GM03348 (cell line): ENCODE results near the gene EHD4.

Experiments used
- DNase-seq: peaks from one replicate; pipeline ENCODE4 v3.0.0; 2012; ENCODE audit warnings: low spot score

Gene EHD4

DNA sequence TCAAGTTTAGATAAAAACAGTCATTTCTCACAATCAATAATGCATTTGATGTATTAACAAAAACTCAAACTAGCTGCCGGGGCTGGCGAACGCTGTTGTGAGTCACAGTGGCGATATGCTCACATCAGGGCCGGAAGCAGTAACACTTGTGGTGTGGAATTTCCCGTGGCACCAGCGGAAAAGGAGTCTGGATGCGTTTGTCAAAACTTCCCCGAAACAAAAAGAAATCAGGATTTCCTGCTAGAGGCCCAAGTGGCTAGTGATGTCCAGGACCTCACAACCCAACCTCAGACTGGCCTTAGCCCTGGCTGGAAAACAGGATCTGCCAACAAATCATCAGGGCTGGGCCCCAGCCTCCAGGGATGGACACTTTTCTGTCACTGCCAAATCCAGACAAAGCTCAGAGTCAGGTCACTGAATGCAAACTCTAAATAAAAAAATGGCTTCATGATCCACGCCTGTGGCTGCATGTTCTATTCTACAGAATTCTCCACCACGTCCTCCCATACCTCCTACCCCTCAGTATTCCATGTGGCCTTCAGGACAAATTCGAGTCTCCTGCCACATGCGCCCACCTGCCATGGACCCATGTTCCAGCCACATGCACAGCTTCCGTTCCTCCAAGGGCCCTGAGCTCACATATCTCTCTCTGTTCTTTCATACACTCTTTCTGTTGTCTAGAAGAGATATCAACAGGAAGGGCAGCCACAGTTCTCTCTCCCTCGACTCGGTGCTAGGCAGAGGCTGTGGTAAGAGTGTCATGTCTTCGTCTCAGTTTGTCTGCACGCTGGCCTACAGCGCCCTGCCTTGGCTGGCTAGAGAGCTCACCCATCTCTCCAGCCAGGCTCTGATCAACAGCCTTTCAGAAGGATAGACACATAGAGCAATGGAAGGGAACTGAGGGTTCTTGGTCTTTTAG lies 35.4 kb downstream of the EHD4 start:
- no peak for DNase-seq

DNA sequence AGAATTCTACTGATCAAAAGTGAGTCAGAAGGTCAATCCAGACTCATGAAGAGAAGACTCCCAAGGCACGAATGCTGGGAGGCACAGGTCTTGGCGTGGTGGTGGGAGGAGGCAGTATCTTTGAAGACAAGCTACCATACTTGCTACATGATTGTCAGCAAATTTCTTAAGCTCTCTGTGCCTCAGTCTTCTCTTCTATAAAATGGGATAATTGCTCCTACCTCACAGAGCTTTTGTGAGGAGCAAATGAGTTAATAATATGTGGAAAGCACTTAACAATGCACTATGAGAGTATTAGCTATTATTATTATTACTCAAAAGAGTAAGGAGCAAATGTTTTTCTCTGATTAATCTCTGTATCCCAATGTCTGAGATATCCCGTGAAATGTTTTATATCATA lies 36.2 kb downstream of the EHD4 start:
- no peak for DNase-seq

DNA sequence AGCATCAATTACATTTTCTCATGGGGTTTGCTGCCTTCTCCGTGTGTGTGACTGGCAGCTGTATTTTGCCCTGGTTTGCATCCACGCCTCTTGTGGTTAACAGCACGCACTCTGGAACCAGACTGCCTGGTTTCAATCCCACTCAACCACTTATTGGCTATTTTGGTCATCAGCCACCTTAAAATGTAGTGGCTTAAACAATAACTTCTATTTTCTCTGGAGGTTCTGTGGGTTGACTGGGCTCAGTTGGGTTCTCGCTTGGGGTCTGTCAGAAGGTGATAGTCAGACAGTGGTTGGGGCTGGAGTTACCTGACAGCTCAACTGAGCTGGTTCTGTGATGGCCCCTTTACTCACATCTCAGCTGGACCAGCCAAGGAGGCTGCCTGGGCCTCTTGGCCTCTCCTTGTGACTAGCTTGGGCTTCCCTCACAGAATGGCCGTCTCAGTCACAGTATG lies 36.8 kb downstream of the EHD4 start:
- no peak for DNase-seq

DNA sequence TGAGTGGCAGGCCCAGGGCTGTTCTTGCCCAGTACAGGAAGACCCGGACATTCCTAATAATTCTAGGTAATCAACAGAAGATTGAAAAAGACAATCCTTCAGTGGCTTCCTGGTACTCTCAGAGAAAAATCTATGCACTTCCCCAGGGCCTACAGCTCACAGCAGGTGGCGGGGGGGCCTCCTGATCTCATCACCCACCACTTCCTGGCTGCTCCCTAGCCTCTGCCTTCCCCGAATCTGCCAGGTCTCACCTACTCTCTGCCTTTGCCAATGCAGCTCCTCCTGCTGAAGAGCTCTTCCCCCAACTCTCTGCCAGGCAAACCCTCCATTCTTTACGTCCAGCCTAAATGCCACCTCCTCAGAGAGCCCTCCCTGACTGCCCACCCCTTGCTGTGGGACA lies 37.5 kb downstream of the EHD4 start:
- no peak for DNase-seq

DNA sequence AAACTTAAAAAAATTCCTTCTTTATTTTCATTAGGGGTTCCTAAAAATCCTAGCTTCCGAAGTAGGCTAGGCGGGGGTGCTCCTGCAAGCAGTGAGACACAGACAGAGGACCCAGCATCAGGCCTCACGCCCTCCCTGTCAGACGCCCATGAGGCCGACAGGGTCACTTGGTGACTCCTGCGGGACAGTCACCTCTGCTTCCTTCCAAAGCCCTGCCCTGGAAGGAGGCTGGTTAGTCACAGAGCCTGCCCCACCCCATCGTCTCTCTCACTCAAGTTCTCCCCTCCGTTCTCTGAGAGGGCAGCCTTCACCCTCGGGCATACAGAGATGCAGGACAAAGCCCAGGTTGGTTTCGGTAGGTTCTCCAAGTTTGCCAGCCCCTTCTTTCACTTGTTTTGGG lies 38.6 kb downstream of the EHD4 start:
- DNase-seq: no peak

DNA sequence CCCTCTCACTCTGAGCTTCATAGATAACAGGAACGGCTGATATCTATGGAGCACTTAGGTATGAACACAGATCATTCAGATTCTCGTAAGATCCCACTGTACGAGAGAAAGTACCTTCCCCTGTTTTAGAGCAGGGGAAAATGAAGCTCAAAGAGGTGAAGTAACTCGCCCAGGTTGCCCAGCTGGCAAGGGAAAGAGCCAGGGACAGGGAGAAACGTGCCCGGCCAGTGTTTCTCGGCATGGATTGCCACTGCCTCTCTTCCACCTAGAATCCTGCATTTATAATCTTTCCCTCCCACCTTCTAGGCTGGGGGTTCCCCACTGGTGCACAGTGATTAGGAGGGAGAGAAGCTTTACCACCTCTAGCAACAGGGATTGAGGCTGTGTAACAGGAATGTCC lies 39.0 kb downstream of the EHD4 start:
- no peak for DNase-seq

DNA sequence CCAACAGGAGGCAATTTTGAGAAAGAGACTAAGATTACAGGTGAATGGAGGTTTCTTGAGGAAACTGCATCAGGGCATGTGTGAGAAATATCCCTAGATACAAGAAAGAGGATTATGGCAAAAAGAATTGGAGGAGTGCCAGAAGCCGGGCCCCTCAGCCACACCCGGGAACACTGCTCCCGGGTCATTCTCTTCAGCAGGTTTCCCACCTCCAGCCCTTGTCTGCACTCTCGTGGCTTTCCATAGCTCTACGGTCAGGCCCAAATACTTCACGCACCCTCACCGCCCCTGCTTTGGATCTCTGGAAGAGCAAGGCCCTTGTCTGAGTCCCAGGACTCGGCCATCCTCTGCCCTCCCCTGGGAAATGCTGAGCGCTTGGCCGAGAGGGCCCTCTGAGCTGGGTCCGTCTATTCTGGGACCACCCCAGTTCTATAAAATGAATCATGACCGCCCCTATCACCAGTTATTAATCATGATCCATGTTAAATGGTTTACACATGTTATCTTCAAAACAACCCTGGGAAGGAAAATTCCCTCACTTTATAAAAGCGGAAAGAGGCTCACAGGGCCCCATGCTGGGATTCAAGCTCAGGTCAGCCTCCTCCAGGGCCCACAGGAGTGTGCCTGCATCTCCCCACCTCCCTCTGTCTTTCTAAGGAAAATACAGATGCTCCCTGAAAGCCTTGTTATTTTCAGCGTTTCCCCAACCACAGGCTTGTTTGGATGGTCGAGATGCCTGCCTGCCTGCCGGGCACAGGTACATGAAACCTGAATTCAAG lies 39.7 kb downstream of the EHD4 start:
- DNase-seq: no peak

DNA sequence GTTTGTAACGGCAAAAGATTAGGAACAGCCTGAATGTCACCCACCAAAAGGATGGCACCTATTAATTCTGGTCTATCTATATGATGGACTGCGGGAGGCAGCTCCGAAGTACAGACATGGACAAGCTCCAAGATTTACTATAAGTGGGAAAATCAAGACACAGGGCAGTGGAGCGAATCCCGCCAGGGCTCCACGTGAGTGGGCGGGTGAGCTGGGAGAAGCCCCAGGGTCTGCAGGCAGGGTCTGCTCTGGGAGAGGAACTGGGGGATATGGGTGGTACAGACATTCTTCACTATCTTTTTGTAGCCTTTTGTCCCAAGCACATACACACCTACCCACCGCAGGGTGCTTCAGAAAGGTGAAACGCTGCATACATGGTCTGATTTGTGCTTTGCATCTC lies 40.3 kb downstream of the EHD4 start:
- DNase-seq: no peak

DNA sequence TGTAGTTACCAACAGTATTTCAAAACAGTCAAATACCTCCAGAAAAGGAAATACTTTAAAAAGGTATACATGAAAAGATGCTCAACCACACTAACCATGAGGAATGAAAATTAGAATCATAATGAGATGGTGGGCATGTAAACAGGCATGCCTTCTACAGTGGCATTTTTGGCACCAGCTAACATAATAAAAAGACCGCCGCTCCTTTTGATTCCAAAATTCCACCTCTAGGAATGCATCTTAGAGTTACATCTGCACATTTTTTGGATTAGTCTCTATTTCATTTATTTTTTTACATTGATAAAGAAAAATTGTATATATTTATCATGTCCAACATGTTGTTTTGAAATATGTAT lies 41.5 kb downstream of the EHD4 start:
- no peak for DNase-seq

DNA sequence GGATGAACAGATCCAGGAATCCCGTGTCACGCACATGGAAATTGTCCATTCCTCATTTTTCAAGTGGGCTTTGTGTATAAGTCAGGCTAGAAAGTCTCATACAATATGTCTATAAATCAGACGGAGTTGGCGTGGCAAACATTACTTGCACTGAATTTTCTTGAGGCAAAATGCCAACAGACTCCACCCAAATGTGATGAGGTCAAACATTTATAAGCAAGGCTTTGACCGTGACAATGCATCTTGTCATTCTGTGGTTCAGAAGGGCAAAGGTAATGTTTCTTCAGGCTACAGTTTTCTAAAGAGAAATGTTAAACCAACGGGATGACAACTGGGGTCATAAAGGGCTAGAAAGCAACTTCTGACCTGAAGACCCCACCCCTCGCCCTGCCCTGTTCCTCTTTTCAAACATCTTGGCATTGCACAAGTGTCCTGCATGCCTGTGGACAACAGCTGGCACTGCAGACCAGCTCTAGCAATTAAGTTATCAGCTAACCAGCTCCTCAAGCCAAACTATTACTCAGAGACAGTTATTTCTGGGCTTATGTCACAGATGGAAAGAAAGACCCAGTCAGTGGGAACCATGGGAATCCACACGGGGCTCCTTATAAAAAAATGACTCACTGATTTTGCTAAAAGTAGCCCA lies 42.0 kb downstream of the EHD4 start:
- DNase-seq: peak; percentile 92

DNA sequence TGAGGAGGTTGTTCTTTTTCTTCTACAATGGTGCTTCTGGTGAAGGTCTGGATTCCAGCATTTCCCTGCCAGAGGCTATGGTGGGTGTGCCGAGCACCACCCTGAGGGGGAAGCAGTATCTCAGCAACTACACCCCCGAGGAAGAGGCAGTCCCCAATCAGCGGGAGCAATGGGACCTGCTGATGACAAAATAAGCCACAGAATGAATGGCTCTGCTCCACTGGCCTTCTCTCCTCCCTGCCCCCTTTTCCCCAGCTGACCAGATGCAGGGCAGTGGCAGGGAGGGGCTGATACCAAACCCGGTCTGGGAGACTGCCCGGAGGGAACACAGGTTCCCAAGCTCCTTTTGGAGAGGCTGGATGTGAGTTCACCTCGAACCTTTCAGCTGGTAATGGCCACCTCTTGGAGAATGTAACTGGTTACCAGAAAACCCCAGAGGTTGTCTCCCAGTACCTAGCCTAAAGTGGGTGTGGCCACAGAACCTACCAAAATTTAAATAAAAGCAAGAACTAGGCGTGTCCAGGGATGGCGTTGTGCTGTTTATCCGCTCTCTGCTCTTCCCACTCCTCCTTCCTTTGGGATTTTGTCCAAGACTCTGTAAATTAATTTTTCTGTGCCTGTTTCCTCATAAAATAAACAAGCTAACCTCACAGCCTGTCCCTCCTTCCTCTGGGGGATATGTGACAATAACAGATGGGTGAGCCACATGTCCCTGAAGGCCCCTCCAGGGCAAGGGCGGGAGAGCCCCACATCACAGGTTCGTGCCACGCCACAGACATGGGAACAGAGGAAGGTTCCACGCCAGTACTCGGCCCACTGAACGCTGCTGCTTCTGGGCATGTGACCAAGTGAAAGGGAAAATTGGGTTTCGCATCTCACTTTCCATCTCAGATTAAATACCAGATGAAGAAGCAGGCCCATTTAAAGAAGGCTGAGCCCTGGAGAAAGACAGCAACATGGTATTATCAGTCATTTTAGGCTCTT lies 43.4 kb downstream of the EHD4 start:
- DNase-seq: no peak

DNA sequence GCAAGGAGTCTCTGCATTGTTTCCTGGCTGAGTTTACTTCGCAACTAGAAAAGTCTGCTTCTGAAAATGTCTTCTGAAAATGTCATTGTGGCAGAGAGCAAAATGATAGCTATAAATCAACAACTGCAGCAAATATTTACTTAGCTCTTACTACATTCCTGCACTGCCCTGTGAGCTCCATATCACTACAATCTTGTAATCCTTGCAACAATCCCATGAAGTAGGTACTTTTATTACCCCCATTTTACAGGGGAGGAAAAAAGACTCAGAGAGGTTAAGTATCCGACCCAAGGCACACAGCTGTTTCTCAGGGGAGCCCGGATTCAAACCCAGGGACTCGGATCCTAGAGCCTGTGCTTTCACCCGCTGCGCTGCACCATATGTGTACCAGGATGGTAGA lies 44.3 kb downstream of the EHD4 start:
- no peak for DNase-seq

DNA sequence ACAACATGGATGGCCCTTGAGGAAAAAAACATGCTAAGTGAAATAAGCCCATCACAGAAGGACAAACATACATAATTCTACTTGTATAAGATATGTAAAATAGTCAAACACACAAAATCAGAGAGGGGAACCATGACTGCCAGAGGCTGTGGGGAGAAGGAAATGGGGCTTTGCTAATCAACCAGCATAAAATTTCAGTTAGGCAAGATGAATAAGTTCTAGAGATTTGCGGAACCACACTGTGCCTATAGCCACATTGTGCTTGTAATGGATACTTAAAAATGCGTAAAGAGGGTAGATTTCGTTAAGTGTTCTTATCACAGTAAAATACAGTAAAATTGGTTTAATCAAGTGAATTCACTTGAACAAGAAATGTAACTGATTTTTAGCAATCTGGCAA lies 44.8 kb downstream of the EHD4 start:
- DNase-seq: no peak

DNA sequence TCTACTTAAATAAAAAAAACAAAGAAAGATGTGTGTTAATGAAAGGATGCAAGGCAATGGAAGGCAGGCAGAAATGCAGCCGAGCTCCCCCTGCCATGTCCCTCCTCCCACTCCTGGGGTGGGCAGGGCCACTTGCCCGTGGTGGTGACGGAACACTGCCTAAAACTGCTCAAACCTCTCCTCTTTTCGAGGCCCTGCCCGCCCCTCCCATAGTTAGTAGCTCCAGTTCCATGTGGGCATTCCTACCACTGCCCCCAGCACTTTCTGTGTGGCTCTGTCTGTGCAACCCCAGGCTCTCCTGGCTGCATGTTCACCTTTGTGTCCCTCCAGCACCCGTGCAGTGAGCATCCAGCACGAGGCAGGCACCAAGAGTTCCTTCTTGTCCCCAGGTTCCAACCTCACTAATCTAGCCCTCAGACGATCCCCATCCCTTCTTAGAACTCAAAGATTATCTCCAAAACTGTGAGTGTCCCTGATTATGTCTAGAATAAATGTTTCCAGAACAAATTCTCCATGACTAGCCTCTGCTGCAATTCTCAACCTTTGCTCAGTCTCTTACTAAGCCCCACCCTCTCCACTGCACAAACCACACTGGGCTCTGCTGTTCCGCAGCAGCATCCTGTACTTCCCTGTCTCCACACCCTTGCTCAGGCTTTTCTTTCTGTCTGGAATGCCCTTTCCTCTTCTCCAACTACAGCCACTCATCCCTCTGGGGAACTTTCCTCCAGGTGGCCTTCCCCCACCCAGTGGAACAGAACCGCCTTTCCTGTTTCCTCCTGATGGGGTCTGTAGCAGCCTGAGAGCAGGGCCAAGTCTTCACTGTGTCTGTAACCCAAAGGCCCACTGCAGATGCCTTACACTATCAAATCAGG lies 45.9 kb downstream of the EHD4 start:
- peak; percentile 40 for DNase-seq

DNA sequence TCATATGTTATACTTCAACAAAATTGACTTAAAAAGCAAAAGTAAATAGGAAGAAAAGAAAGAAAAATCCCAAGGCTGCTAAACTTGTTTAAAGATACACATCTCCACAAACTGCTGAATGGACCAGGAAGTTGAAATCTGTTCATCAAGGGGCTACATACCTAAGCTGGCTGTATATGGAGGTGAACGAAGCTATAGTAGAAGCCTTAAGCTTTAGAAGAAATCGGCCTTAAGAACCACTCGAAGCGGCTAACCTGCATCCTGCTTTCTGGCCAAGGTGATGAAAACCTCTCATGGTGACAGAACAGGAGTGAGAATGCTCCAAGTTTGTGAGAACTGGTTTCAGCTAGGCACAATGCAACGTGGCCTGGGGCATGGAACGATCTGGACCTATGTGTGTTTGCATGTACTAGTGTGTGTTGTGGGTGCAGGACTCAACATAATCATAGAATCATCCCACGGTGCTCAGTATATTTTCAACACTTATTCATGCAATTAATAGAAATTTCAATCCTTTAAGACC lies 47.2 kb downstream of the EHD4 start:
- no peak for DNase-seq

DNA sequence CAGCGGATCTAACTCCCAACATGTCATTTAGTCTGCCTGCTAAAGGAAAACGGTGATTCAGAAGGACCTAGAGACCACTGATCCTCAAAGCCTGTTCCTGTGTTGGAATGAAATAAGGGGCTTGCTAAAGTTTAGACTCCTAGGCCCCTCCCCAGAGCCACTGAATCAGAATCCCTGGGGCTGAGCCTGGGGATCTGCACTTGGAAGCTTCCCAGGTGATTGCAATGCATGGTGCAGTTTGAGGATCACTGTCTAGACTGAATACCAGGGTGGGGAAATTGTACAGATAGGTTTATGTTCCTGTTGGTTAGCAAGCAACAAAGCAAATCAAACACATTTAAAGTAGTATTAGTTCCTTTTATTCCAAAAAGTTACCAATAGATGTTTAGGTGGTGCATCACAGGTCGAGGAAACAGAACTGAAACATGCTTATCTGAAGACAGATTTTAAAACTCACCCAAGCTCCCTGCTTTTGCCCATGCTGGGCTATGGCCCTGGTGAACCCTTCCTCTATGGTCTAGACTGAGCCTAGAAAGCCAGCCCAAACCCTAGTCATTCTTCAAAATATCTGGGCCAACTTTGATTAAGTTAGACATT lies 48.9 kb downstream of the EHD4 start:
- no peak for DNase-seq

DNA sequence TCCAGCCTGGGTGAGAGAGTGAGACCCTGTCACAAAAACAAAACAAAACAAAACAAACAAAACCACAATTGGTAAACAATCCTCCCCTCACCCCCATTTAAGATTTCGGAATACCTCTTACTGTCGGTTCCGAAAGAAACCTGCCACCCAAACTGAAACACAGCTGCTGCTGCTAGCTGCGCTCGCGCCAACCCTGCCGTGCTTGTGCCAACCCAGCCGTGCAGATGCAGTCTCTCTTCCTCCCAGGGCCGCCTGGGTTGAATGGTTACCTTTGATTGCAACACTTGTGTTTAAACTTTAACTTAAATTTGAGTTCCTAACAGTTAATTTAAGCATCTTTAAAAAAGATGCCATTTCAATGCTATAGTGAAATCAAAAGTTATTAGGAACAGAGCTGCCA lies 50.0 kb downstream of the EHD4 start:
- DNase-seq: no peak

DNA sequence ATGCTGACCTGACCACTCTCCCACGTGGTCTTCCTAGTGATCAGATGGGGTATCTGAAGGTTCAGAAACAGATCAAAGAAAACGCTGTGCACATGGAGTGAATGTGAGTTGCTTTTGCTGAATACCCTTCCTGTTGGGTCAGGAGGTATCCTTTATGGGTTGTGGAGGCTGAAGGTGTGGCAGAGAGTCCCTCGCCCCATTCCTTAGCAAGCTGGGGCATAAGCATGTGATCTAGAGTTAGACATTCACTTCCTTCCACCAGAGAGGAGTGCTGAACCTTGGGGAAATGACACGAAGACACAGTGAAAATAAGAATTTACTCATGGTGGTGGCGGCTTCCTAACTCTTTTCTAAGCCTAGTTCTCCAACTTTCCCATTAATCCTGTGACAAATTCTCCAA lies 50.7 kb downstream of the EHD4 start:
- DNase-seq: no peak

DNA sequence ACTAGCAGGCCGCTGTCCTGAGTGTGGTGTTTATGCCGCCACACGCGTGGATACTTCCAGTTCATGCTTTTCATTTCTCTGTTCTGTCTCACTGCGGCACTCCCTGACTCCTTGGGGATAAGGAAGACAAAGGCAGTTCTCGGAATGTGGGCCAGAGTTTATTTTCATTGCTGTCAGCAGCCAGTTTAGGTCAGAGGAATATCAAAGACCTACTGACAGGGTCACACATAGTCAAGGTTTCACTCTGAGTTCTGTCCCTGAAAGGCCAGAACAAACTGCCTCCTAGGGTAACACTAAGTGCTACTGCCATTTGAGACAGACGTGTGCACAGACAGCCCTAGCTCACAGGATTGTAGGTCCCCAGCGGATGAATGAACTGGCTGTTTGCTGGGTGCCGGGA lies 51.2 kb downstream of the EHD4 start:
- no peak for DNase-seq

DNA sequence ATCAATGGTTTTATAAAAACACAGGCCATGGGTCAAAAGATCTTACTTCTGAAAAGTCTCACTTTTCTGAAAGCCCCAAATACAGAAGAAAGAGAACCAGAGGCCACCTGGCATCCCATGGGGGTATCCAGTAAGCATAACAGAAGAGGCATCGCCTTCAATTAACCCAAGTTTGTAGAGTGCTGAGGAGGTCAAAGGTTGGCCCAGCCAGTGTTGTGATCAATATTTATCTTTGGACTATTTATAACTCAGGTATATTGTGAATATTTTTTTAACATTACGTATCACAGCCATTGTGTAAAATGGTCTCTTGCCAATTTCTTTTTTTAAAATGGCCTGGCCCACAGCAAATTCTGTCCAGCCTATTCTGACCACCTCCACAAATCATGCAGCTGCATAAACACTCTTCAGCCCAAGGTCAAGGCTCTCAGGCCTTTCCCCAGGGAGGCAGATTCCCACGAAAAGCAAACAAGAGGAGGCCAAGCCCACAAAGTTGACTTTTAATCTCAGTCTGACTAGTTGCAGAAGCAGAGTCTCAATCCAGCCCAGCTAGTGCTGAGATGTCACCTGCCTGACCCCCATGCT lies 52.3 kb downstream of the EHD4 start:
- no peak for DNase-seq
